ENCODE measurements around the gene NSUN7.
A peak's percentile ranks its signal among the peaks of the same experiment; 100 is the strongest.

NSUN7 gene

GRCh38 chr4:40822420-40823166, 72.8 kb downstream of the NSUN7 start:
- no peaks in the 10 kb centered on the region for H3K9me3 ChIP-seq (ENCODE audit: control insufficient read depth, insufficient read depth, low read length)
- peaks cover 49% of the 10 kb centered on the region for H3K36me3 ChIP-seq (ENCODE audit: control insufficient read depth, low read length)
- H3F3A ChIP-seq (ENCODE audit: control insufficient read depth, insufficient read depth) = no peaks in the 10 kb centered on the region
- TF ChIP-seq, protein P1, sequence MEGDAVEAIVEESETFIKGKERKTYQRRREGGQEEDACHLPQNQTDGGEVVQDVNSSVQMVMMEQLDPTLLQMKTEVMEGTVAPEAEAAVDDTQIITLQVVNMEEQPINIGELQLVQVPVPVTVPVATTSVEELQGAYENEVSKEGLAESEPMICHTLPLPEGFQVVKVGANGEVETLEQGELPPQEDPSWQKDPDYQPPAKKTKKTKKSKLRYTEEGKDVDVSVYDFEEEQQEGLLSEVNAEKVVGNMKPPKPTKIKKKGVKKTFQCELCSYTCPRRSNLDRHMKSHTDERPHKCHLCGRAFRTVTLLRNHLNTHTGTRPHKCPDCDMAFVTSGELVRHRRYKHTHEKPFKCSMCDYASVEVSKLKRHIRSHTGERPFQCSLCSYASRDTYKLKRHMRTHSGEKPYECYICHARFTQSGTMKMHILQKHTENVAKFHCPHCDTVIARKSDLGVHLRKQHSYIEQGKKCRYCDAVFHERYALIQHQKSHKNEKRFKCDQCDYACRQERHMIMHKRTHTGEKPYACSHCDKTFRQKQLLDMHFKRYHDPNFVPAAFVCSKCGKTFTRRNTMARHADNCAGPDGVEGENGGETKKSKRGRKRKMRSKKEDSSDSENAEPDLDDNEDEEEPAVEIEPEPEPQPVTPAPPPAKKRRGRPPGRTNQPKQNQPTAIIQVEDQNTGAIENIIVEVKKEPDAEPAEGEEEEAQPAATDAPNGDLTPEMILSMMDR (IDR thresholded peaks at IDR 0.05; ENCODE audit: low read depth, low read length, poor library complexity, severe bottlenecking) = no peak
- no peak for TF ChIP-seq EZH2phosphoT487 (IDR thresholded peaks at IDR 0.05; ENCODE audit: borderline replicate concordance, low read length)
- no peaks in the 10 kb centered on the region for H3K27me3 ChIP-seq (ENCODE audit: control insufficient read depth, low read length)
- H3K27ac ChIP-seq (ENCODE audit: low read depth, low read length) = no peak overlapping the region
- H3K9me2 ChIP-seq (replicated peaks; ENCODE audit: control insufficient read depth, low read length) = no peaks in the 10 kb centered on the region
- no peaks in the 10 kb centered on the region for H3K79me2 ChIP-seq (ENCODE audit: control insufficient read depth, low read length)
- H3K4me3 ChIP-seq (ENCODE audit: low read length) = no peak overlapping the region
- peaks cover 28% of the 10 kb centered on the region for H3K4me1 ChIP-seq (ENCODE audit: control insufficient read depth, low read length)
- H4K20me1 ChIP-seq (ENCODE audit: control insufficient read depth, insufficient read depth, low read depth, low read length) = no peaks in the 10 kb centered on the region
- H3K4me2 ChIP-seq (ENCODE audit: low read length) = no peak overlapping the region

DNA sequence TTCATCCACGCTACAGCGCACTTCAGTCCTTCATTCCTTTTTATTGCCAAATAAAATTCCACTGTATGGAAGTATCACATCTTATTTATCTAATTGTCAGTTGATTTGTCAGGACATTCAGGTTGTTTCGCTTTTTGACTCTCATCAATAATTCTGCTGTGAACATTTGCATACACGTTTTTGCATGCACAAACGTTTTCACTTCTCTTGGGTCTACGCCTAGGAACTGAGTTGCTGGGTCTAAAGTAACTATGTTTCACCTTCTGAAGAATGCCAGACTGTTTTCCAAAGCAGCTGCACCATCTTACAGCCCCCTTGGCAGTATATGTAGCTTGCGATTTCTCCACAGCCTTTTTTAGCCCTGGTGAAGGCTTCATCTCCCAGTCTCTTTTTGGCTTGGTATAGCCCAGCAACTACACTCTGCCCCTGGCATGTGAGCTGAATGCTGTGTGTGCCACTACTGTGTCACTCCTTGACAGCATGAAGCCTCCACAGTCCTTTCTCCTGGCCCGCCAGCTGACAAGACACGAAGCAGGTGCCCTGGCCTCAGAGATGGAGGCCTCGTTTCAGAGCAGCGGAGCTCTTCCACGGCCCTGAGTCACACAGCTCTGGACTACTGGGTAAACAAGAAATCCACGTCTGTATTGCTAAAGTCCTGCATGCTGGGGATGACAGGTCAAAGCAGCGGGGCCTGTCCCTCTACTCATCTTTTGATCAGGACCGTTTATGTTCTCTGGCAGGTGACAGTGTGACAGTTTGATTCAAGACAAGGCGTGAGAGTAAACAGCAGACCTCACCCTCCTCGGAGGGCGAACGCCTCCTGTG, 75.5 kb downstream of the NSUN7 start:
- no peak overlapping the region for H3K27ac ChIP-seq (ENCODE audit: low read depth, low read length)
- H3K9me2 ChIP-seq (replicated peaks; ENCODE audit: control insufficient read depth, low read length) = no peaks in the 10 kb centered on the region
- no peaks in the 10 kb centered on the region for H4K20me1 ChIP-seq (ENCODE audit: control insufficient read depth, insufficient read depth, low read depth, low read length)
- no peaks in the 10 kb centered on the region for H3K9me3 ChIP-seq (ENCODE audit: control insufficient read depth, insufficient read depth, low read length)
- peak overlapping the region; percentile 40 for H3K4me2 ChIP-seq (ENCODE audit: low read length)
- H3K36me3 ChIP-seq (ENCODE audit: control insufficient read depth, low read length) = peaks cover 72% of the 10 kb centered on the region
- H3K4me3 ChIP-seq (ENCODE audit: low read length) = peak overlapping the region; percentile 7; the same call in 1 of the 2 replicates
- H3K79me2 ChIP-seq (ENCODE audit: control insufficient read depth, low read length) = no peaks in the 10 kb centered on the region
- H3K27me3 ChIP-seq (ENCODE audit: control insufficient read depth, low read length) = no peaks in the 10 kb centered on the region
- peaks cover 28% of the 10 kb centered on the region for H3K4me1 ChIP-seq (ENCODE audit: control insufficient read depth, low read length)
- no peaks in the 10 kb centered on the region for H3F3A ChIP-seq (ENCODE audit: control insufficient read depth, insufficient read depth)
- TF ChIP-seq, protein P1 (IDR thresholded peaks at IDR 0.05; ENCODE audit: low read depth, low read length, poor library complexity, severe bottlenecking) = no peak
- no peak for TF ChIP-seq EZH2phosphoT487 (IDR thresholded peaks at IDR 0.05; ENCODE audit: borderline replicate concordance, low read length)

DNA sequence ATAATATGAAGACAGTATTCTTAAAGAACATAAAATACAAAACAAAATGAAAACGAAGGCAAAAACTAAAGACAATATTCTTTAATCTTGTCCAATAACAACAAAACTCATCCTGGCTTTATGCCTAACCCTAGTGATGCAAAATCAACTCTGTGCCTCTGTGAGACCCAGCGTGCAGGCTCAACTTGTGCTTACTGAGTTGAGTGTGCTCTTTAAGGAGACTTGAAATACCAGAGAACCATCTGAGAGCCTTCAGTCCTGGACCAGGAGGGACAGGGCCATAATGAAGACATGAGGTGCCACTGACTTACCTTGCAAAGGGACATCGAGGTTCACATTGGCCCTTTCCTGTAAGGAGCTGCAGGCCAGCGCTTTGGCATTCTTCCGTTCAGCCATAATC, 77.1 kb downstream of the NSUN7 start:
- H3K79me2 ChIP-seq (ENCODE audit: control insufficient read depth, low read length) = no peaks in the 10 kb centered on the region
- H3K9me3 ChIP-seq (ENCODE audit: control insufficient read depth, insufficient read depth, low read length) = no peaks in the 10 kb centered on the region
- H3K4me2 ChIP-seq (ENCODE audit: low read length) = no peak overlapping the region
- H3K36me3 ChIP-seq (ENCODE audit: control insufficient read depth, low read length) = peaks cover 71% of the 10 kb centered on the region
- no peaks in the 10 kb centered on the region for H3F3A ChIP-seq (ENCODE audit: control insufficient read depth, insufficient read depth)
- TF ChIP-seq, protein P1 (IDR thresholded peaks at IDR 0.05; ENCODE audit: low read depth, low read length, poor library complexity, severe bottlenecking) = no peak
- no peak for TF ChIP-seq EZH2phosphoT487 (IDR thresholded peaks at IDR 0.05; ENCODE audit: borderline replicate concordance, low read length)
- peaks cover 28% of the 10 kb centered on the region for H3K4me1 ChIP-seq (ENCODE audit: control insufficient read depth, low read length)
- H3K4me3 ChIP-seq (ENCODE audit: low read length) = no peak overlapping the region
- no peak overlapping the region for H3K27ac ChIP-seq (ENCODE audit: low read depth, low read length)
- H3K9me2 ChIP-seq (replicated peaks; ENCODE audit: control insufficient read depth, low read length) = no peaks in the 10 kb centered on the region
- H3K27me3 ChIP-seq (ENCODE audit: control insufficient read depth, low read length) = no peaks in the 10 kb centered on the region
- no peaks in the 10 kb centered on the region for H4K20me1 ChIP-seq (ENCODE audit: control insufficient read depth, insufficient read depth, low read depth, low read length)
